OCI-LY1 (cell line): Measurements from ENCODE around the gene ACAT1.
A peak's percentile ranks its signal among the peaks of the same experiment; 100 is the strongest.

ENCODE experiments used
- H2AFZ ChIP-seq: fragments of 200-600 bp; sonication (generic), shearing (Covaris generic); 2 replicates; pipeline ENCODE4 v1.6.0; 2014; ENCODE audit warnings: antibody characterized with exemption, mild to moderate bottlenecking, low read length
- H3F3A ChIP-seq: fragments of 200-600 bp; sonication (generic), shearing (Covaris generic); 2 replicates; pipeline ENCODE4 v1.6.0; 2014; ENCODE audit warnings: mild to moderate bottlenecking, antibody characterized with exemption, low read length, moderate library complexity; ENCODE audit not compliant: insufficient read depth
- H3K27ac ChIP-seq: fragments of 200-600 bp; sonication (generic); 2 replicates; pipeline ENCODE4 v1.5.1; 2014; ENCODE audit warnings: low read length, mixed run types, mild to moderate bottlenecking, low read depth; ENCODE audit not compliant: poor library complexity, severe bottlenecking
- H3K27me3 ChIP-seq: fragments of 200-600 bp; sonication (generic); 2 replicates; pipeline ENCODE4 v1.6.0; 2014; ENCODE audit warnings: antibody characterized with exemption, mild to moderate bottlenecking, low read length, moderate library complexity; ENCODE audit not compliant: insufficient read depth
- H3K36me3 ChIP-seq: fragments of 200-600 bp; sonication (generic); 2 replicates; pipeline ENCODE4 v1.6.1; 2014; ENCODE audit warnings: mild to moderate bottlenecking, antibody characterized with exemption, low read length, moderate library complexity, mixed read lengths; ENCODE audit not compliant: insufficient read depth
- H3K4me1 ChIP-seq: fragments of 200-600 bp; sonication (generic); 2 replicates; pipeline ENCODE4 v1.5.1; 2014; ENCODE audit warnings: mild to moderate bottlenecking, low read length, moderate library complexity; ENCODE audit not compliant: insufficient read depth, severe bottlenecking
- H3K4me2 ChIP-seq: fragments of 200-600 bp; sonication (generic), shearing (Covaris generic); 2 replicates; pipeline ENCODE4 v1.6.1; 2014; ENCODE audit warnings: low read length
- H3K4me3 ChIP-seq: fragments of 200-600 bp; sonication (generic); 2 replicates; pipeline ENCODE4 v1.5.1; 2014; ENCODE audit warnings: low read length, low read depth, mild to moderate bottlenecking, mixed read lengths; ENCODE audit not compliant: poor library complexity, severe bottlenecking
- H3K79me2 ChIP-seq: fragments of 200-600 bp; shearing (Covaris generic); 2 replicates; pipeline ENCODE4 v1.6.1; 2016; ENCODE audit warnings: mixed run types, low read length, mixed read lengths; ENCODE audit not compliant: insufficient read depth
- H3K9ac ChIP-seq: fragments of 200-600 bp; sonication (generic), shearing (Covaris generic); 2 replicates; pipeline ENCODE4 v1.6.1; 2014; ENCODE audit warnings: mild to moderate bottlenecking, low read length, mixed read lengths
- H3K9me2 ChIP-seq: fragments of 200-600 bp; sonication (generic), shearing (Covaris generic); 2 replicates; pipeline ENCODE4 v1.6.1; 2014; ENCODE audit warnings: low read depth, mild to moderate bottlenecking, low read length, mixed read lengths
- H3K9me3 ChIP-seq: fragments of 200-600 bp; shearing (Covaris generic); 2 replicates; pipeline ENCODE4 v1.6.1; 2014; ENCODE audit warnings: low read length, mixed read lengths
- H4K20me1 ChIP-seq: fragments of 200-600 bp; sonication (generic), shearing (Covaris generic); 2 replicates; pipeline ENCODE4 v1.6.0; 2016; ENCODE audit warnings: mild to moderate bottlenecking, low read length; ENCODE audit not compliant: insufficient read depth
- CTCF ChIP-seq: fragments of 200-600 bp; sonication (generic), shearing (Covaris generic); IDR thresholded peaks from 2 replicates; pipeline ENCODE4 v1.5.1; 2017; ENCODE audit warnings: mild to moderate bottlenecking, antibody characterized with exemption, low read length, moderate library complexity, mixed read lengths
- EZH2 ChIP-seq: fragments of 200-600 bp; sonication (generic), shearing (Covaris generic); IDR thresholded peaks from 2 replicates; pipeline ENCODE4 v1.8.0; 2017; ENCODE audit warnings: borderline replicate concordance, mixed run types, mild to moderate bottlenecking, antibody characterized with exemption, low read length, moderate library complexity, mixed read lengths

The ACAT1 gene

GRCh38 chr11:108121274-108122155, at the start of gene ACAT1:
Gene ACAT1 (plus strand): TSS chr11:108121567. CDS start chr11:108121607, 40 bp downstream.
- Histone ChIP-seq H3K27ac (peak within 1 kb of the TSS; percentile 44), H3K79me2 (peaks cover 27% of the 10 kb centered on the region), H3K4me3 (peak within 1 kb of the TSS; percentile 80), H3K4me2 (peak within 1 kb of the TSS; percentile 78), H3K9me2 (no peaks in the 10 kb centered on the region), H3K9me3 (no peaks in the 10 kb centered on the region), H3K9ac (peak within 1 kb of the TSS; percentile 84), H3F3A (no peaks in the 10 kb centered on the region), H3K36me3 (no peaks in the 10 kb centered on the region), H3K4me1 (peaks cover 36% of the 10 kb centered on the region), H3K27me3 (no peaks in the 10 kb centered on the region), H4K20me1 (no peaks in the 10 kb centered on the region), H2AFZ (0 out of 2 replicates have a peak within 1 kb of the TSS, but pooled peaks have one; percentile 32)
- TF ChIP-seq CTCF (no peak), EZH2 (no peak)

GRCh38 chr11:108084811-108085210, 36.6 kb upstream of the ACAT1 start:
- Histone ChIP-seq H3K79me2 (no peaks in the 10 kb centered on the region), H3K9ac (no peak overlapping the region), H3K4me1 (no peaks in the 10 kb centered on the region), H3K9me2 (no peaks in the 10 kb centered on the region), H3K27me3 (no peaks in the 10 kb centered on the region), H3K27ac (no peak overlapping the region), H3F3A (no peaks in the 10 kb centered on the region), H2AFZ (no peak overlapping the region), H3K4me2 (no peak overlapping the region), H3K4me3 (no peak overlapping the region), H4K20me1 (no peaks in the 10 kb centered on the region), H3K9me3 (no peaks in the 10 kb centered on the region), H3K36me3 (peaks cover 47% of the 10 kb centered on the region)
- no peak for TF ChIP-seq CTCF
- TF ChIP-seq EZH2, result no peak

GRCh38 chr11:108085672-108086071, 35.7 kb upstream of the ACAT1 start:
- no peaks in the 10 kb centered on the region for H4K20me1 ChIP-seq
- H3F3A ChIP-seq, result no peaks in the 10 kb centered on the region
- H3K36me3 ChIP-seq, result peaks cover 39% of the 10 kb centered on the region
- H3K27me3 ChIP-seq, result no peaks in the 10 kb centered on the region
- no peak overlapping the region for H3K9ac ChIP-seq
- no peak overlapping the region for H2AFZ ChIP-seq
- no peaks in the 10 kb centered on the region for H3K4me1 ChIP-seq
- no peaks in the 10 kb centered on the region for H3K79me2 ChIP-seq
- no peaks in the 10 kb centered on the region for H3K9me3 ChIP-seq
- H3K4me2 ChIP-seq, result no peak overlapping the region
- no peaks in the 10 kb centered on the region for H3K9me2 ChIP-seq
- no peak overlapping the region for H3K4me3 ChIP-seq
- TF ChIP-seq CTCF, result no peak
- no peak for TF ChIP-seq EZH2
- no peak overlapping the region for H3K27ac ChIP-seq
